HepG2 (cell line): Measurements from ENCODE around the gene ATG2A. TPM values are rescaled to one million over a fixed set of nuclear protein-coding genes. Genes with fewer than 3 reads are reported as not detected.

ENCODE experiments used
- CBX2 ChIP-seq, 2 experiments: fragments of 200-600 bp in 1 of 2; sonication (generic); formaldehyde crosslinking in 1 of 2; IDR thresholded peaks; 2 replicates each; pipeline versions ENCODE4 v1.7.0 to v1.8.1; 2018 to 2022; ENCODE audit warnings: low read depth in 2 of 2, low read length in 1 of 2, mild to moderate bottlenecking in 1 of 2, missing genetic modification reagents in 1 of 2
- CENPX ChIP-seq: sonication (generic); formaldehyde crosslinking; IDR thresholded peaks from 2 replicates; pipeline ENCODE4 v1.9.0; 2021; ENCODE audit warnings: mild to moderate bottlenecking, missing genetic modification reagents, moderate library complexity
- CREB1 ChIP-seq, 2 experiments: fragments of 450-650 bp in 1 of 2; IDR thresholded peaks; 2 replicates each; pipeline ENCODE4 v1.6.1; 2016 to 2017; ENCODE audit warnings: control low read depth in 1 of 2, mild to moderate bottlenecking in 1 of 2, missing compliant biosample characterization in 1 of 2, missing genetic modification characterization in 1 of 2
- ETV5 ChIP-seq: IDR thresholded peaks from 2 replicates; pipeline ENCODE4 v1.6.1; 2018; ENCODE audit warnings: missing biosample characterization, missing genetic modification reagents, inconsistent platforms, borderline replicate concordance
- FOSL2 ChIP-seq: sonication (generic); formaldehyde crosslinking; IDR thresholded peaks from 2 replicates; pipeline ENCODE4 v1.4.0; 2020; ENCODE audit warnings: missing genetic modification reagents
- GABPA ChIP-seq, 2 experiments: IDR thresholded peaks; 2 replicates each; pipeline ENCODE4 v1.6.1; 2011 to 2016; ENCODE audit warnings: low read depth in 2 of 2, low read length in 1 of 2, missing biosample characterization in 1 of 2, missing genetic modification characterization in 1 of 2
- JUN ChIP-seq: sonication (generic); formaldehyde crosslinking; IDR thresholded peaks from 2 replicates; pipeline ENCODE4 v1.4.0; 2020; ENCODE audit warnings: mild to moderate bottlenecking, missing genetic modification reagents
- MED1 ChIP-seq: sonication (generic); formaldehyde crosslinking; IDR thresholded peaks from 2 replicates; pipeline ENCODE4 v1.4.0; 2020; ENCODE audit warnings: missing genetic modification reagents
- PLRG1 ChIP-seq: fragments of 450-650 bp; conservative IDR thresholded peaks from 2 replicates; pipeline ENCODE4 v1.6.1; 2016
- POLR2G ChIP-seq: fragments of 200-400 bp; formaldehyde crosslinking; IDR thresholded peaks from 2 replicates; pipeline ENCODE4 v1.6.1; 2018; ENCODE audit warnings: mild to moderate bottlenecking, low read depth, low read length, moderate library complexity
- SAP130 ChIP-seq: IDR thresholded peaks from 2 replicates; pipeline ENCODE4 v1.6.1; 2016; ENCODE audit warnings: low read depth
- SOX5 ChIP-seq: IDR thresholded peaks from 2 replicates; pipeline ENCODE4 v1.6.1; 2016; ENCODE audit warnings: borderline replicate concordance
- TBX2 ChIP-seq: sonication (generic); formaldehyde crosslinking; IDR thresholded peaks from 2 replicates; pipeline ENCODE4 v1.5.0; 2020; ENCODE audit warnings: missing genetic modification reagents, mild to moderate bottlenecking, borderline replicate concordance
- XRCC5 ChIP-seq: fragments of 200-400 bp; formaldehyde crosslinking; optimal IDR thresholded peaks from 2 replicates; pipeline ENCODE3; 2017; ENCODE audit warnings: mild to moderate bottlenecking, low read length
- ZBTB38 ChIP-seq: sonication (generic); formaldehyde crosslinking; IDR thresholded peaks from 2 replicates; pipeline ENCODE4 v1.5.1; 2020; ENCODE audit warnings: mild to moderate bottlenecking, missing genetic modification reagents
- ZNF563 ChIP-seq: sonication (generic); formaldehyde crosslinking; IDR thresholded peaks from 2 replicates; pipeline ENCODE4 v1.8.0; 2022; ENCODE audit warnings: mild to moderate bottlenecking, moderate library complexity, missing genetic modification reagents
- ZNF891 ChIP-seq: sonication (generic); formaldehyde crosslinking; IDR thresholded peaks from 2 replicates; pipeline ENCODE4 v1.5.0; 2020; ENCODE audit warnings: mild to moderate bottlenecking, missing genetic modification reagents
- polyA plus RNA-seq, 8 experiments: library from polyadenylated mRNA; depleted of rRNA in 3 of 8; stranded (reverse) in 7 of 8; unstranded in 1 of 8; fragments of >200 nt; fragmentation: Illumina TruSeq in 4 of 8; extraction: Trizol in 4 of 8; gene quantifications; 2 replicates each; pipeline versions ENCODE4 v1.2.1 to v1.2.3, GENCODE V29; 2011 to 2016; ENCODE audit warnings: low read depth in 4 of 8, missing spikeins in 1 of 8, mixed read lengths in 1 of 8; ENCODE audit not compliant: insufficient read depth in 1 of 8
- total RNA-seq, 5 experiments: library from RNA; depleted of rRNA; stranded (reverse); fragments of >200 nt; fragmentation: Illumina TruSeq; extraction: Trizol; gene quantifications; 2 replicates each; pipeline ENCODE4 v1.2.3, GENCODE V29; 2016; ENCODE audit warnings: low read depth in 1 of 5
- TF ChIP-seq, protein P1 (sequence below): sonication (generic); formaldehyde crosslinking; IDR thresholded peaks from 2 replicates; pipeline ENCODE4 v1.4.0; 2020; ENCODE audit warnings: mild to moderate bottlenecking, missing genetic modification reagents
- TF ChIP-seq, protein P2 (sequence below): IDR thresholded peaks from 2 replicates; pipeline ENCODE4 v1.6.1; 2016; ENCODE audit warnings: low read depth, missing genetic modification reagents, missing compliant biosample characterization
- TF ChIP-seq, protein P3 (sequence below): sonication (generic); formaldehyde crosslinking; IDR thresholded peaks from 2 replicates; pipeline ENCODE4 v1.4.0; 2020; ENCODE audit warnings: mild to moderate bottlenecking, missing genetic modification reagents

Gene ATG2A
- total and polyA plus RNA-seq, 2 of the 13 experiments (the other 11 are each of a cell fraction or from before 2014, with no cell fraction given), result 6.7 to 8.0 TPM

DNA sequence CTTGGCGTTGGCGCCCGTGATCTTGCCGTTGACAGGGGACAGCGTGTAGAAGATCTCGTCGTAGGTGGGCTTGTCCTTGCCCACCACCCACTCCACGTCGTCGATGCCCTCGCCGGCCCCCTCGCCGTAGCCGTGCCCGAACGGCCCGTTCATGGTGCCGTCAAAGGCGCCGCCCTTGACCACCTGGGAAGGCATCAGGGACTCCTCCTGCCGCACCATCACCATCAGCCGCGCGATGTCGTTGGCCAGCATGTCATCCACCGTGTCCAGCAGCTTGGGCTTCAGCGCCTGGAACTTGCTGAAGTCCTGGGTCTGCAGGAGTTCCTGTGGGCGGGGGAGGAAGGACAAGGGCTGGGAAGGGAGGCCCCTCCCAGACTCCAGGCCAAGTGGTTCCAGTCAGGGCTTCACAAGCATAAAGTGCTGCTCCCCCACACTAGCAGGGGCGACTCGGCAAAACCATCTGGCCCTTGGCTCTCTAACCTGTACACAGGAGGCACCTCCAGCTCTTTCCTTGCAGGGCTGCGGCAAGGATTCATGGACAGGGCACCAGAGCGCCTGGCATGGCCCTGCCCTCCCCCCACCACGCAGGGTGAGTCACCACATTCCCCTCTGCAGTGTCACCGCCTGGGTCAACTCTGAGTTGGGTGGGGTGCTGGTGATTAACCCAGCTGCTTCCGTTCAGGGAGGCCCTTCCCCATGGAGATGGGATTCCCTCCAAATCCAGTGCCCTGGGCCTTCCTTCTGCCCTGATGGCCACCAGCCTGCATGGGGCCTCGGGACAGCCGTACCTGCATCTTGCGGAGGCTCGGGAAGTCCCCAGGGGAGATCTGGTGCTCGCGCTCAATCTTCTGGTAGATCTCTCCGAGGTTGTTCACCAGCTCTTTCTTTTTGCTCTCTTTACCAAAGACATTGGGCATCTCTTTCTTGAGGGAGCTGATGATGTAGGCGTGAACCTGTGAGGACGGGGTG lies 62.2 kb downstream of the ATG2A start (continued):
- TF ChIP-seq, protein P1, sequence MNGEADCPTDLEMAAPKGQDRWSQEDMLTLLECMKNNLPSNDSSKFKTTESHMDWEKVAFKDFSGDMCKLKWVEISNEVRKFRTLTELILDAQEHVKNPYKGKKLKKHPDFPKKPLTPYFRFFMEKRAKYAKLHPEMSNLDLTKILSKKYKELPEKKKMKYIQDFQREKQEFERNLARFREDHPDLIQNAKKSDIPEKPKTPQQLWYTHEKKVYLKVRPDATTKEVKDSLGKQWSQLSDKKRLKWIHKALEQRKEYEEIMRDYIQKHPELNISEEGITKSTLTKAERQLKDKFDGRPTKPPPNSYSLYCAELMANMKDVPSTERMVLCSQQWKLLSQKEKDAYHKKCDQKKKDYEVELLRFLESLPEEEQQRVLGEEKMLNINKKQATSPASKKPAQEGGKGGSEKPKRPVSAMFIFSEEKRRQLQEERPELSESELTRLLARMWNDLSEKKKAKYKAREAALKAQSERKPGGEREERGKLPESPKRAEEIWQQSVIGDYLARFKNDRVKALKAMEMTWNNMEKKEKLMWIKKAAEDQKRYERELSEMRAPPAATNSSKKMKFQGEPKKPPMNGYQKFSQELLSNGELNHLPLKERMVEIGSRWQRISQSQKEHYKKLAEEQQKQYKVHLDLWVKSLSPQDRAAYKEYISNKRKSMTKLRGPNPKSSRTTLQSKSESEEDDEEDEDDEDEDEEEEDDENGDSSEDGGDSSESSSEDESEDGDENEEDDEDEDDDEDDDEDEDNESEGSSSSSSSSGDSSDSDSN, result 0 out of 2 replicates have a peak, but pooled peaks have one; percentile 41
- TF ChIP-seq ETV5 (CRISPR knock-in tag) (peak; percentile 94), XRCC5 (peak; percentile 38), ZNF563 (CRISPR knock-in tag) (peak; percentile 46; the same call in 1 of the 2 replicates), JUN (CRISPR knock-in tag) (peak; percentile 98), SAP130 (CRISPR knock-in tag) (peak; percentile 85), TBX2 (CRISPR knock-in tag) (0 out of 2 replicates have a peak, but pooled peaks have one; percentile 27), MED1 (CRISPR knock-in tag) (peak; percentile 58), CENPX (CRISPR knock-in tag) (no peak), FOSL2 (CRISPR knock-in tag) (peak; percentile 100), CREB1 (IDR thresholded peaks at IDR 0.05) (peak; percentile 27; the same call in 1 of the 2 replicates), CREB1 (CRISPR knock-in tag; IDR thresholded peaks at IDR 0.05) (no peak), GABPA (IDR thresholded peaks at IDR 0.05; ENCODE audit: low read depth, low read length) (no peak), GABPA (CRISPR knock-in tag; IDR thresholded peaks at IDR 0.05; ENCODE audit: low read depth) (peak; percentile 67), SOX5 (CRISPR knock-in tag) (peak; percentile 47; the same call in 1 of the 2 replicates), CBX2 (IDR thresholded peaks at IDR 0.05; ENCODE audit: low read depth, low read length) (no peak), CBX2 (CRISPR knock-in tag; IDR thresholded peaks at IDR 0.05; ENCODE audit: low read depth) (no peak), POLR2G (no peak), ZBTB38 (CRISPR knock-in tag) (peak; percentile 97), PLRG1 (no peak), ZNF891 (CRISPR knock-in tag) (no peak)
- TF ChIP-seq, protein P2, sequence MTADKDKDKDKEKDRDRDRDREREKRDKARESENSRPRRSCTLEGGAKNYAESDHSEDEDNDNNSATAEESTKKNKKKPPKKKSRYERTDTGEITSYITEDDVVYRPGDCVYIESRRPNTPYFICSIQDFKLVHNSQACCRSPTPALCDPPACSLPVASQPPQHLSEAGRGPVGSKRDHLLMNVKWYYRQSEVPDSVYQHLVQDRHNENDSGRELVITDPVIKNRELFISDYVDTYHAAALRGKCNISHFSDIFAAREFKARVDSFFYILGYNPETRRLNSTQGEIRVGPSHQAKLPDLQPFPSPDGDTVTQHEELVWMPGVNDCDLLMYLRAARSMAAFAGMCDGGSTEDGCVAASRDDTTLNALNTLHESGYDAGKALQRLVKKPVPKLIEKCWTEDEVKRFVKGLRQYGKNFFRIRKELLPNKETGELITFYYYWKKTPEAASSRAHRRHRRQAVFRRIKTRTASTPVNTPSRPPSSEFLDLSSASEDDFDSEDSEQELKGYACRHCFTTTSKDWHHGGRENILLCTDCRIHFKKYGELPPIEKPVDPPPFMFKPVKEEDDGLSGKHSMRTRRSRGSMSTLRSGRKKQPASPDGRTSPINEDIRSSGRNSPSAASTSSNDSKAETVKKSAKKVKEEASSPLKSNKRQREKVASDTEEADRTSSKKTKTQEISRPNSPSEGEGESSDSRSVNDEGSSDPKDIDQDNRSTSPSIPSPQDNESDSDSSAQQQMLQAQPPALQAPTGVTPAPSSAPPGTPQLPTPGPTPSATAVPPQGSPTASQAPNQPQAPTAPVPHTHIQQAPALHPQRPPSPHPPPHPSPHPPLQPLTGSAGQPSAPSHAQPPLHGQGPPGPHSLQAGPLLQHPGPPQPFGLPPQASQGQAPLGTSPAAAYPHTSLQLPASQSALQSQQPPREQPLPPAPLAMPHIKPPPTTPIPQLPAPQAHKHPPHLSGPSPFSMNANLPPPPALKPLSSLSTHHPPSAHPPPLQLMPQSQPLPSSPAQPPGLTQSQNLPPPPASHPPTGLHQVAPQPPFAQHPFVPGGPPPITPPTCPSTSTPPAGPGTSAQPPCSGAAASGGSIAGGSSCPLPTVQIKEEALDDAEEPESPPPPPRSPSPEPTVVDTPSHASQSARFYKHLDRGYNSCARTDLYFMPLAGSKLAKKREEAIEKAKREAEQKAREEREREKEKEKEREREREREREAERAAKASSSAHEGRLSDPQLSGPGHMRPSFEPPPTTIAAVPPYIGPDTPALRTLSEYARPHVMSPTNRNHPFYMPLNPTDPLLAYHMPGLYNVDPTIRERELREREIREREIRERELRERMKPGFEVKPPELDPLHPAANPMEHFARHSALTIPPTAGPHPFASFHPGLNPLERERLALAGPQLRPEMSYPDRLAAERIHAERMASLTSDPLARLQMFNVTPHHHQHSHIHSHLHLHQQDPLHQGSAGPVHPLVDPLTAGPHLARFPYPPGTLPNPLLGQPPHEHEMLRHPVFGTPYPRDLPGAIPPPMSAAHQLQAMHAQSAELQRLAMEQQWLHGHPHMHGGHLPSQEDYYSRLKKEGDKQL (CRISPR knock-in tag), result 0 out of 2 replicates have a peak, but pooled peaks have one; percentile 56
- TF ChIP-seq, protein P3, sequence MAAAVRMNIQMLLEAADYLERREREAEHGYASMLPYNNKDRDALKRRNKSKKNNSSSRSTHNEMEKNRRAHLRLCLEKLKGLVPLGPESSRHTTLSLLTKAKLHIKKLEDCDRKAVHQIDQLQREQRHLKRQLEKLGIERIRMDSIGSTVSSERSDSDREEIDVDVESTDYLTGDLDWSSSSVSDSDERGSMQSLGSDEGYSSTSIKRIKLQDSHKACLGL (CRISPR knock-in tag), result peak; percentile 44; the same call in 1 of the 2 replicates
